Pulmonary artery endothelial cell (primary cell): ENCODE data around the gene CD74. TPM values are rescaled to one million over a fixed set of nuclear protein-coding genes. Genes with fewer than 3 reads are reported as not detected.

Experiments used
- DNase-seq: peaks from one replicate; pipeline ENCODE4 v3.0.0-alpha.2; 2011; ENCODE audit warnings: low read depth, low spot score
- total RNA-seq: library from RNA; depleted of rRNA; stranded (reverse); fragments of >200 nt; gene quantifications from 2 replicates; pipeline ENCODE4 v1.2.3, GENCODE V29; 2014

CD74 gene
- total RNA-seq, 1 donor from 2014 or later, result 0.07 TPM

DNA sequence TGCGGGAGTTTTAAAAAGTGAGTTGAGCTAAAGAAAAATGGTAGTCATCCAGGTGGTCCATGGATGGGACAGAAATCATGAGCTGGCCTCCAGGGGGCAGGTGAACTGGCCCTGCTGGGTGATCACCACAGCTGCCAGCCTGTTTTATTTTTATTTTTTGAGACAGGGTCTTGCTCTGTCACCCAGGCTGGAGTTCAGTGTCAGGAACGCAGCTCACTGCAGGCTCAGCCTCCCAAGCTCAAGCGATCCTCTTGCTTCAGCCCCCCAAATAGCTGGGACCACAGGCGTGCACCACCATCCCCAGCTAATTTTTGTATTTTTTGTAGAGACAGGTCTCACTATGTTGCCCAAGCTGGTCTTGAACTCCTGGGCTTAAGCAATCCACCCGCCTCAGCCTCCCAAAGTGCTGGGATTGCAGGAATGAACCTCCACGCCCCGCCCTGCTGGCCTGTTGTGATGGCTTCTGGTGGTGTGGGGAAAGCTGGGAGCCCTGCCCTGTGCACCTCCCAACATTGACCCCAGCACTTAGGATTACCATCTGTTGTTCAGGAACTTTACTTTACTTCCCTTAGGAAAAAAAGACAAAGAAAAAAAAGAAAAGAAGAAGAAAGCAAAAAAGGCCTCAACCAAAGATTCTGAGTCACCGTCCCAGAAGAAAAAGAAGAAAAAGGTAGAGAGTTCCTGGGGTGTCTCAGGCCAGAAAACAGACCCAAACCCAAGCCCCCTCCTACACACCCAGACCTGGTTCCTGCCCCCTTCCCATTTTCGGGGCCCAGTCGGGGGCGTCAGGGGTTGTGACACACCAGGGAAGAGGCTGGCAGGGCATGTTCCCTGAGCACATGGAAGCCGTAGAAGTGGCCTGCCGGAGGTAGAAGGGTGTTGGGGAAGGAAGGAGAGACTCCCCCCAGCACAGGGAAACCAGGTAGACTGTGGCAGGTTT is 14.7 kb downstream of the CD74 start:
- no peak for DNase-seq

DNA sequence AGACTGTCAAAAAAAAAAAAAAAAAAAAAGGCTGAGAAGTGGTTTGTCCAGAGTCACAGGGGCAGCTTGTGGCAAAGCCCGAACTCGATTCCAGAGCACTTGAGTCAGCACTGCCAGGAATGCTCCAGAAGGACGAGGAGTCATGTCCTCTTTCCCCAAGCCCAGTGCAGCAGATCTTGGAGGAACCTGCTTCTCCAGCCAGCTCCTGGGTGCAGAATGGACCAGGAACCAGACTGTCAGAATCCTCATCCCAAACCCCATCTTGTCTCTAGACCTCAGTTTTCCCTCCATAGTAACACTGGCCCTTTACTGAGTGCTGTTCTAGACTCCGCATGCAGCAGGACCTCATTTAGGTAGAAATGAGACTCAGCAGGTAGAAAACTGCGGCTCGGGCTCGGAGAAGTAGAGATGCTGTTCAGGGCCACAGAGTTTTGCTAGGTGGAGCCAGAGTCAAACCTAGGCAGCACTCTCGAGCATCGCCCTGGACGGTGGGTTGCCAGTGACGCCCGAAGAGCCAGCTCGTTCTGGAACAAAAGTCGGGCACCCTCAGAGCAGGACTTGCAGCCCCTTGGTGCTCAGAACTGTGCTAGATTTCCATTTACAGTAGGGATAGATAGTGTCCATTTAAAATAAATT is 15.4 kb downstream of the CD74 start:
- no peak for DNase-seq

DNA sequence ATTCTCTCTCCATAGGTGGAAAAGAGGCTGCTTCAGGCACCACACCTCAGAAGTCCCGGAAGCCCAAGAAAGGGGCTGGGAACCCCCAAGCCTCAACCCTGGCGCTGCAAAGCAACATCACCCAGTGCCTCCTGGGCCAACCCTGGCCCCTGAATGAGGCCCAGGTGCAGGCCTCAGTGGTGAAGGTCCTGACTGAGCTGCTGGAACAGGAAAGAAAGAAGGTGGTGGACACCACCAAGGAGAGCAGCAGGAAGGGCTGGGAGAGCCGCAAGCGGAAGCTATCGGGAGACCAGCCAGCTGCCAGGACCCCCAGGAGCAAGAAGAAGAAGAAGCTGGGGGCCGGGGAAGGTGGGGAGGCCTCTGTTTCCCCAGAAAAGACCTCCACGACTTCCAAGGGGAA is 16.4 kb downstream of the CD74 start:
- no peak for DNase-seq

DNA sequence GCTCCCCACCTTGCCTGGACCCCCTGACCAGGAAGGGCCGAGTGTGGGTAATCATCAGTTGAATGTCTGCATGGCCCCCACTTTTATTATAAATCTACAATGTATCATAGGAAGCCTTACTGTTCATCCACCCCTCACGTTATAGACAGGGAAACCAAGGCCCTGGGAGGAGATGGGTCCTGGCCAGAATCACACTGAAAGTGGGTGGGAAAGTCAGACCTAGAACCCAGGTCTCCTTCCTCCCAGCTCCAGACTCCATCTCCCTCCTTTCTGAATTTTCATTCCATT is 17.1 kb downstream of the CD74 start:
- no peak for DNase-seq

DNA sequence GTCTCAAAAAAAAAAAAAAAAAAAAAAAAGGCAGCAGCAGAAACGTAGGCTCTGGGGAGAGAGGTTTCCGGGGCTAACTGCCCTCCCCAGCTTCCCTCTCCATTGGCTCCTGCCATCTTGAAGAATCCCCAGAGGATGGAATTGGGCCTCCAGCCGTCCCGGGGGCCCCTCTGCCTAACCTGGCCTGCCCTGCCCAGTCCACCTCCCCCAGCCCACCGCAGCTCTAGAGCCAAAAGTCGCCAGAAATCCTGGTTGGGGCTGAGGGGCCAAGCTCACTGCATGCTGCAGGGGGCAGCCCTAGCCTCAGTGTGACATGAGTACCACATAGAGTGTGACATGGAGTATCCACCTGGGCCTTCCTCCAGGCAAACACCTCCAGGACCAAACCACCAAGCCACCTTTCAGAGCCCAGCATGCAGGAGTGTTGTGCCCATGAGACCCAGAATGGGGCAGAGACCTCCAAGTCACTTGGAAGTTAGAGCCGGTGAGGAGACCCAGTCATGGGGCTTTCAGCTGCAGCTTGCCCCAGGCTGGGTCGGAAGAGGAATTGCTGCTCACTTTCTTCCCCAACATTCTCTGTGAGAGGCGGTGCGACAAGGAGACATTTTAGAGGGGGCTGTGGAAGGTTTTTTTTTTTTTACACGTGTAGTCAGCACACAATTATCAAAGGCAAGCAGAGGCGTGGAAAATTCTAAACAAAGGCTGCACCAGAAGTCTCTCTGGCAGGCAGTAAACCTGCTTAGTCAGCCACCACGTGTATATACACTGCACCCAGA is 17.6 kb downstream of the CD74 start:
- DNase-seq, result no peak

DNA sequence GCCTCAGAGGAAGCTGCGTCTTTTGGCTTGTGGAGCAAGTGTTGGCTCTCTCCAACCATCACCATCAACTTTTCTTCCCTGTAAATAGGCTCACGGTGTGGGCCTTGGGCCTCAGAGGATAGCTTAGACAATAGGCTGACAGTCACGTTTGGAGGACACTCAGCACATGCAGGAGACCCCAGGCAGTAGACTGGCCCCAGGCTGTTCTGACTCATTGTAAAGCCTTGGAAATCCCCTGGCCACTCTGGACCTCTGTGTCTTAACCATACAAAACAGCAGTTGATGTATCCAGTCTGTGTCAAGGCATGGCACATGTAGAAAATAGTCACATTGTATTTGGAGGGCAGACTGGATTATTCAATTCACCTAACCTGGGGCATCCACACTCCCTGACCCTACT is 18.6 kb downstream of the CD74 start:
- DNase-seq, result peak; percentile 24

DNA sequence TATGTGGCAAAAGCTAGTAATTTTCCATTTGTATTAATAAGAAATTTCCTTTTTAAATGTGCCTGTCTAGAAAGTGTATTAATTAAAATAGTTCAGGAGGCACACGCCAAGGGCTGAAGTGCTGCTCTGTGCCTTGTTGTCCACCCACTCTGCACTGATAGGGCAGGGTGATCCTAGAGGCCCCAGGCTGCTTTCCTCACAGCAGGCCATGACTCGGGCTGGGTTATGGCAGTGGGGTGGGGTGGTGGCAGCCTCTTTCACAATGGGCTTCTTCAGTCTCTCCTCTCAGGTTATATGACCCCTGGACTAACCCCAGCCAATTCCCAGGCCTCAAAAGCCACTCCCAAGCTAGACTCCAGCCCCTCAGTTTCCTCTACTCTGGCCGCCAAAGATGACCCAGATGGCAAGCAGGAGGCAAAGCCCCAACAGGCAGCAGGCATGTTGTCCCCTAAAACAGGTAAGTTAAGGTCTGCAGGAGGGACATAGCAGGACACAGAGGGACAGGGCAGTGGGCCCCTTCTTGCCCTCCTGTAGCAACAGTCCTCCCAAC is 19.5 kb downstream of the CD74 start:
- DNase-seq, result no peak

DNA sequence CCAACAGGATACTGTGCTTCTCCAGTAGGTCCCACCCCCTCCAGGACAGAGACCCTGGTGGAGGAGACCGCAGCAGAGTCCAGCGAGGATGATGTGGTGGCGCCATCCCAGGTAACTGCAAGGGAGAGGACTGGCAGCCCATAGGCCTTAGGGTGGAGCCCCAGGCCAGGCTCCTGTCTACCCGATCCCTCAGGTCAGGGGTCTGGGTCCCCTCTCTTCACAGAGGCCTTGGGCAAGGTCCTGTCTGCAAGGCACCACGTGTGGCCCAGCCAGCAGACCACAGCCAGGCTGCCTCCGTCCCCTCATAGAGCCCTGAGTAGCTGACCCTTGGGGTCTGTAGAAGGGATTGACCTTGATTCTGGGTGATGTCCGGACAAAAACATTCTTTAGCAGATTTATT is 20.0 kb downstream of the CD74 start:
- no peak for DNase-seq

DNA sequence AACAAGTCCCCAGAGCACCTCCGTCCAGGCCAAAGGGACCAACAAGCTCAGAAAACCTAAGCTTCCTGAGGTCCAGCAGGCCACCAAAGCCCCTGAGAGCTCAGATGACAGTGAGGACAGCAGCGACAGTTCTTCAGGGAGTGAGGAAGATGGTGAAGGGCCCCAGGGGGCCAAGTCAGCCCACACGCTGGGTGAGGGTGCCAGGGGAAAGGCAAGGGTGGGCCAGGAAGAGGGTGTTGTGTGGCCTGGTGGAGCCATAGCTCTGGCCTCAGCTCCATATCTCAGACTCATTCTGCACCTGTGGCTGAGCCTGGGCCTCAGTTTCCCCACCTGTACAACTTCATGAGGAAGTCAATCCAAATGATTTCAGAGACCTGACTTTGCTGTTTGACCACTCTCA is 20.7 kb downstream of the CD74 start:
- no peak for DNase-seq

DNA sequence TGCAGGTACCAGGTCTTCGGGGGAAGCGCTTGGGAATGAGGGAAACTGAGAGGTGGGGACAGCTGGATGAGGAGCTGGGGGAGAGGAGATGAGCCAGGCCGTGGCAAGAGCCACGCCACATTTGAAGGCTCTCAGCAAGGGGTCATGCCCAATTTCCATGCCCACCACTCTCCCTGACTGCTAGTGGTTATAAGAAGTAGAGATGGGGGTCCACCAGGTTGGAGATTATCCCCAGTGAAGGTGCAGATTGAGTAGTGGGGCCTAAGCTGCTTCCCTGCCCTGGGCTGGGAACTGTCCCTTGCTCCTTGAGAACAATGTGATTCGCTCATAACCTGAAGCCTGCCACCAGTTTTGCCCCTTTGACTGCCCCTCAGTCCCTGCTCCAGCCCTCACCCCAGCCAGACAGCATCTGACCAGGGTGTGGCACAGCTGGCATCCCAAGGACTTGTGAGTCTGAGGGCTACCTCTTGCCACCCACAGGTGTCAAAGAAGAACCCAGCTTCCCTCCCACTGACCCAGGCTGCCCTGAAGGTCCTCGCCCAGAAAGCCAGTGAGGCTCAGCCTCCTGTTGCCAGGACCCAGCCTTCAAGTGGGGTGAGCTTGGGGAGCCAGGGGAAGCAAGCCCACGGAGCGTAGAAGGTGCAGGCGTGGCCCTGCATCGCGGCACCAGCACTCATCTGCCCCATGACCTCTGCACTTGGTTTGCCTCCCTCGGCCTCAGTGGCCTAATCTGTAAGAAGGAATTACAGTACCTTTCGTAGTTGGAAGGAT is 21.5 kb downstream of the CD74 start:
- no peak for DNase-seq

DNA sequence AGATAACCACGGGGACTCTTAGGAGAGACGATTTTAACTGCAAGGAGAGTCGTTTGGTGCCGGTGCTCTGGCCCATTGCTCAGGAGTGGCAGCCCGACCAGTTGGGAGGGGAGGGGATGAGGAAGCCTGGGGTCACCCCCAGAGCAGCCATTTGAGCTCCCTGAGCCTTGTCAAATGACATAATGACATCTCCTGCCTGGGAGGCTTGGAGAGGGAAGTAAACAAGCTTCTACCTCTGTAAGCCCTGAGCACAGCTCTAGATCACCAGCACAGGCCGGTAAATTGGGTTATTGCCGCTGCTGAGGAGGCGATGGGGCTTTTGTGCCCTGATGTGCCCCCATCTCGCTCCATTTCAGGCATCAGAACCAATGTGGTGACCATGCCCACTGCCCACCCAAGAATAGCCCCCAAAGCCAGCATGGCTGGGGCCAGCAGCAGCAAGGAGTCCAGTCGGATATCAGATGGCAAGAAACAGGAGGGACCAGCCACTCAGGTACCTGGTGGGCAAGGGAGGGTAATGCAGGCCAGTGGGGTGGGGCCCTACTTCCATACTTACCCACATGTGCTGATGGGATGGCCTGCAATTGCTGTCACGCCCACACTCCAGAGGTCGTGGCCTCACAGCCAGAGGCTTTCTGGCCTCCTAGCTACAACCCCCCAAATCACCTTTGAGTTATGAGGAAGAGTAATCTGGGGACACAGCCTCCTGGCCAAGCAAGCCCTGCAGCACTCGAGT is 23.0 kb downstream of the CD74 start:
- no peak for DNase-seq

DNA sequence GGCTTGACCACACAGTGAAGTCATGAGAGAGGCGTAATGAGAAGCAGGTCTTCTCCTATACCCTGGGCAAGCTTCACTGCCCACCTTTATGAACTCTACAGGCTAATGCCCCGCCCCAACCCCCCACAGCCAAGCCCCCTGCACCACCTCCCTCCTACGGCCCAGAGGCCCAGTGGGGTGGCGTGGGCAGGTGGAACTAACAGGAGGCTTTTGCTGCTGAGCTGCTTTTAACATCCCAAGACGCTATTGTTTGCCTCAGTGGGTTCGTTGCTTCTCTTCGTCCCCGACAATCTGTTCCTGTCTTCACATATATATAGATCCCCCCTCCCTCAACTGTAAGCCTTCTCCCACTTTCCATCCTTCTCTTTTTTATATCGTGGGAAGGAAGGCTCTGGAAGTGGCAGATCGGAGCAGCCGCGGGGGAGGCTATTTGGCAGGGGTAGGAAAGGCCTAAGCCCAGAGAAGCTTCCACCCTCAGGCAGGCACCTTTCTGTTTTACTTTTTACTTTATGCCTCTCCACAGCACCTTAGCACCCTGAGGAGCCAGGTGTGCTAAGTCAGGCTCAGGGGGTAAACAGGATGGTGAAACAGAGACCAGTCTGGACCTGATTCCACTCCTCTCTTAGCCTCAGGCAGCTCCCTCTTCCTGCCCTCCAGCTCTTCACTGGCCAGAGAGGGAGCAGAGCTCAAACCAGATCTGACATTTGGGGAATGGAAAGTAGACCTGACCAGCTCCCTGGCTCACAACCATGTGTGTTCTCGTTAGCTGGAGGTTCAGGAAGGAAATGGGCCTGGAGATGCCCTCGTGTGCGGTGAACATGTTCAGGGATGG is 26.5 kb downstream of the CD74 start:
- no peak for DNase-seq

DNA sequence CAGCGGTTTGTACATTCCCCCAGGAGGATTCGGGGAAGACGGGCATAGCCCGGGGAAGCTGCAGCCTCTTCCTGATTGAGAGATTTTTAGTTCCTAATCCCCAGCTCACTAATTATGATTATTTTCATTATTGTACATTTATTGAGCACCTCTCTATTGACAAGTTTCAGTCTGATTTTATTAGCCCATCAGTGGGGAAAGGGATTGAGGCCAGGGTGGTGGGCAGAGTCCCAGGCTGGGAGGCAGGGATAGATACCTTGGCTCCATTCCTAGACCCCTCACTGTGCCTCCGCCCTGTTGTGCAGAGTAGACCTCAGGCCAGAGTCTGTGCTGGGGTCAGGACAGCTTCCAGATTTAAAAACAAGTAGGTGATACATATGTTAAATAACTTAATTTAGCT is 28.0 kb downstream of the CD74 start:
- DNase-seq, result no peak

DNA sequence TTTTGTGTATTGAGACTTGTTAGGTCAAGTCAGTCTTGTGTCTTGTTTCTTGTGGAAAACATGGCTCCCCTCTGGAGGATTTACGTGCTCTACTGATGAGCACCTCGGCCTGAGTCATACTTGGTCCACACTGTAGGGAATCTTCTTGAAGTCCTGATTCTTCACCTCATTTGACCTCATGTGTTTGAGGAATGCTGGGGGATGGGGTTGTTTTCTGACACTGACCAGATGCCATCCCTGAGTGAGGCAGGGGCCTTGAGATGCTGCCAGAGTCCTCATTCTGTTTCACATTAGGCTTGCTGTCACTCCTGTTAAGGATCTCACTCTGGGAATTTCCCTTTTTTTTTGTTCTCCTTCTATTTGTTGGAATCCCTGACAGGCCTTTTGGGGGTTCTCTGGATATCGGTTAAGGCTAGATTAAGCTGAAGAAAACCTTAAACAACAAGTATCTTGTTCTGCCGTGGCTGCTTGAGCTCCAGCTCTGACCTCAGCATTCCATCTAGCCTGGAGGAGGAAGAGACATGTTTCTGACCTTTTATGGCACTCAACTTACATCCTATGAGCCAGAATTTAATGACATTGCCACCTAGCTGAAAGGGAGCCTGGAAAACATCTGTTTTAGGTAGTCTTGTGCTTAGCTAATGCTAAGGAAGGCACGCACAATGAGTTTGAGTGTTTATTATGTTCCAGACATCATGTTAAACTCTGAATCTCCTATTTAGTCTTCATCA is 34.6 kb downstream of the CD74 start:
- DNase-seq, result no peak

DNA sequence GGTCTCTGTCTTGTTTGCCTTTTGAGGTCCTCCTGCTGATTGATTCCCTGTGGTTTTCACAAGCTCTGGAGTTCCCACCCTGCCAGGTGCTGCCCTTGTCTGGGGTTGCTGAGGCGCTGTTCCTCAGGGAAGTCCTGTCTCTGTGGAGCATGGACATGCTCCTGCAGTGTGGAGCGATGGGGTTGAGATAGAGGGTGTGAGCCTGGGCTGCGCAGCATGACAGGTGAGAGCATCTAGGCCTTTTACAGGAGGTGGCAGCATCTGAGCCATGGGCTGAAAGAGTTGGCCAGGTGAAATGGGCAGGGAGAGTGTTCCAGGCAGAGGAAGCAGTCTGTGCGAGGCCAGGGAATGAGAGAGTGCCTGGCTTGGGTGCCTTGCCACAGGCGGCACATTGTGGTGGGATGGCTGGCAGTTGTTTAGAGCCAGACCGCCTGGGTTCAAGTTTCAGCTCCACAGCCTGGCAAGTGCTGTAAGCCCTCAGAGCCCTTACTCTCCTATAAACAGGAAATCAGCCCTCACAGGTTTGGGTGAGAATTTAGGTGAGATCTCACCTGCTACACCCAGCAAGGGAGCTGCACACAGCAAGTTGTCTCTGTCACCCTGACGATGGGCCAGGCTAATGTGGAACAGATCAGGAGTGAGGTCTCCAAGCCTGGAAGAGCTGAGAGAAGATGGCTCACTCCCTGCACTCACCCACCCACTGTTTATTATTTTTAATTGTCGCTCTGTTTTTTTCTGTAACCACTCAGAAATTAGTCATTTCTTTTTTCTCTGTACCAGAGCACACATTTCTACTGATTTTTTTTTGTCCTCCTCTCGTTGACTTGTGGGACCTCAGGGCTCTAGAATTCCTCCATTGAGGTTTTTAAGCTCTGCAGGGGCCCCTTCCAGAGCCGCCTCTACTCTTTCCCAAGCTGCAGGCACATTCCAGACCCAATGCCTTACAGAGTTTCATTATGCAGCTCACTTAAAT is 35.6 kb downstream of the CD74 start:
- DNase-seq, result no peak

DNA sequence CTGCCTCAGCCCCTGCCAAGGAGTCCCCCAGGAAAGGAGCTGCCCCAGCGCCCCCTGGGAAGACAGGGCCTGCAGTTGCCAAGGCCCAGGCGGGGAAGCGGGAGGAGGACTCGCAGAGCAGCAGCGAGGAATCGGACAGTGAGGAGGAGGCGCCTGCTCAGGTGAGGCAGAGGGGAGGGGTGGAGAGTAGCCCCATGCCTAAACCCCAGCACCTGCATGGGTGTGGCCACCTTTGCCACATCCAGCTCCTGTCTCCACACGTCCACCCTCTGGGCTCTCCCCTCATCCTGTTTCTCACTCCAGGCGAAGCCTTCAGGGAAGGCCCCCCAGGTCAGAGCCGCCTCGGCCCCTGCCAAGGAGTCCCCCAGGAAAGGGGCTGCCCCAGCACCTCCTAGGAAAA is 38.1 kb downstream of the CD74 start:
- DNase-seq, result no peak

DNA sequence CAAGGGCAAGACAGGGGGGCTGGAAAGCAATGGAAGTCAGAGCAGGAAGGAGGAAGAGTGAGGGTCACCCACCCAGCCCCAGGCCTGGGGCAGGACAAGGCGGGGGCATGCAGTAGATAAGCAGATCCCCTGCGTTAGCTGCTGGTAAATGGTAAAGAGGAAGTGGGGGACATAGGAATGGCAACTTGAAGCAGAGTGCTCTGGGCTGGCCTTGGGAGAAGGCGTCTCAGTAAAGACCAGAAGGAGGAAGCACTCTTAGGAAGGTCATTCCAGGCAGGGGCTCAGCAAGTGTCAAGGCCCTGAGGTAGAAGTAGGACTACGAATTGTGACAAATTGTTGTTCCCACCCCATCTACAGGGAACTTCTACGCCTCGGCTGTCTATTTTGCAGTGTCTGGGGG is 40.1 kb downstream of the CD74 start:
- DNase-seq, result no peak

DNA sequence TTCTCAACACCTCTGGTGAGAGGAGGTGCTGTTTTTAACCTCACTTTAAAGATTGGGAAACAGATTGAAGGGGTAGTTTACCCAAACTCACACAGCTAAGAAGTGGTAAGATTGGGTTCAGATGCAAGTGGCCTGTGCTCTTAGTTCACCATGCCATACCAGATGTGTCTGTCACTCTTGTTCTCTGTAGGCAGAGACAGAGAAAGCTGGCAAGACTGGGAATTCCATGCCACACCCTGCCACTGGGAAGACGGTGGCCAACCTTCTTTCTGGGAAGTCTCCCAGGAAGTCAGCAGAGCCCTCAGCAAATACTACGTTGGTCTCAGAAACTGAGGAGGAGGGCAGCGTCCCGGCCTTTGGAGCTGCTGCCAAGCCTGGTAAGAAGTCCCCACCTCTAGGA is 44.2 kb downstream of the CD74 start:
- DNase-seq, result no peak
